ENCODE measurements around the gene SDC3.
"Not testable (repeated sequence)": the region's sequence is repeated elsewhere in the genome, so short reads cannot be mapped to it uniquely, and the experiment has no call there.

SDC3 gene

GRCh38 chr1:30872033-30872947 lies 36.3 kb downstream of the SDC3 start:
- no peak for TF ChIP-seq JUND (IDR thresholded peaks at IDR 0.05; ENCODE audit: low read depth)
- no peak for DNase-seq (ENCODE audit: low read depth in 1 of 2, low spot score in 1 of 2)

GRCh38 chr1:30871276-30871871 lies 37.2 kb downstream of the SDC3 start:
- in situ Hi-C loops (cut with HindIII; ENCODE audit: low pct_unique_long_range_greater_than_20kb, low sequenced_read_pairs): no loop called here
- no peak for TF ChIP-seq JUND (IDR thresholded peaks at IDR 0.05; ENCODE audit: low read depth)
- DNase-seq (ENCODE audit: low read depth in 1 of 2, low spot score in 1 of 2): no peak

More at GRCh38 chr1:30872033-30872947, 36.3 kb downstream of the SDC3 start:
- in situ Hi-C loops (cut with HindIII; ENCODE audit: low pct_unique_long_range_greater_than_20kb, low sequenced_read_pairs): no loop called here

GRCh38 chr1:30870656-30871055 lies 37.9 kb downstream of the SDC3 start:
- TF ChIP-seq JUND (IDR thresholded peaks at IDR 0.05; ENCODE audit: low read depth): no peak
- in situ Hi-C loops (cut with HindIII; ENCODE audit: low pct_unique_long_range_greater_than_20kb, low sequenced_read_pairs): no loop called here
- DNase-seq (ENCODE audit: low read depth in 1 of 2, low spot score in 1 of 2): no peak

DNA sequence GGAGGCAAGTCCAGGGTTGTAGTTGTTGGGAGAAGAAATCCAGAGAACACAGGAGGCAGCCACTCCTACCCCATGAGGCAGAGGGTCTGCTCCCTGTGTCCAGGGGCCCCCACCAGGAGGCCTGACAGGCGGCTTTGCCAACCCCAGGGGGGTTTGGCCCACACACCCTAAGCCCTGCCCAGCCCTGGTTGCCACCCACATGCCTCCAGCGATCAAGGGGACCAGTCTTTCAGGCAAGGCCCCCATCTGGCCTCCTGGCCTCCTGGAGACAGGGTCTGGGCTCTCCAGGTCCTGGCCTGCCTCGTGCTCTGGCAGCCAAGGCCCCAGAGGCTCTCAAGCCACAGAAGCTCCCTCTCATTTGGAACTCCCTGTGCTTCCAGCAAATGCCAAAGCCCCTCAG lies 38.5 kb downstream of the SDC3 start:
- TF ChIP-seq JUND (IDR thresholded peaks at IDR 0.05; ENCODE audit: low read depth): no peak
- DNase-seq (ENCODE audit: low read depth in 1 of 2, low spot score in 1 of 2): no peak
- in situ Hi-C loops (cut with HindIII; ENCODE audit: low pct_unique_long_range_greater_than_20kb, low sequenced_read_pairs): no loop called here

- in situ Hi-C loops (cut with HindIII; ENCODE audit: low pct_unique_long_range_greater_than_20kb, low sequenced_read_pairs): no loop called here
- DNase-seq (ENCODE audit: low read depth in 1 of 2, low spot score in 1 of 2): no peak
- TF ChIP-seq JUND (IDR thresholded peaks at IDR 0.05; ENCODE audit: low read depth): no peak
Observed at GRCh38 chr1:30868833-30869435, 39.6 kb downstream of the SDC3 start.

GRCh38 chr1:30868057-30868456 lies 40.5 kb downstream of the SDC3 start:
- in situ Hi-C loops (cut with HindIII; ENCODE audit: low pct_unique_long_range_greater_than_20kb, low sequenced_read_pairs); DNase-seq (ENCODE audit: low read depth in 1 of 2, low spot score in 1 of 2): not testable (repeated sequence)

- in situ Hi-C loops (cut with HindIII; ENCODE audit: low pct_unique_long_range_greater_than_20kb, low sequenced_read_pairs): no loop called here
Observed at GRCh38 chr1:30867537-30867936, 41.0 kb downstream of the SDC3 start.

DNA sequence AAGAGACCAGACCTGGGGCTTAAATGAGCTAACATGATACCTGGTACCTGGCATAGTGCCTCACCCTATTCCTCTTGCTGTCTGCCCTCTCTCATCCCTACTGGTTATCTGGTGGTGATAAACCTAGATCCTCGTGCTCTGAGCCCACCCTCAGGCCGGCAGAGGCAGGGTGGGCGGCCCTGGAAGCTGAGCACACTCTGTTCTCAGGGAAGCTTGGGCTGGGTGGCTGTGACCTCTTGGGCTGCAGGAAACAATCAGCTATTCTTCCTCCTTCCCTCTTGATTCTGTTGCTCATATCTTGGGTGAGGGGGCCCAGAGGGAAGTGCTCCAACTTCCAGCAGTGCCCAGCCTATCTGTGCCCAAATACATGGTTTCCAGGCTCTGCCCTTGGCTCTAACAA lies 42.0 kb downstream of the SDC3 start:
- in situ Hi-C loops (cut with HindIII; ENCODE audit: low pct_unique_long_range_greater_than_20kb, low sequenced_read_pairs): no loop called here
- no peak for DNase-seq (ENCODE audit: low read depth in 1 of 2, low spot score in 1 of 2)
- TF ChIP-seq JUND (IDR thresholded peaks at IDR 0.05; ENCODE audit: low read depth): no peak

More at GRCh38 chr1:30867537-30867936, 41.0 kb downstream of the SDC3 start:
- TF ChIP-seq JUND (IDR thresholded peaks at IDR 0.05; ENCODE audit: low read depth): no peak
- DNase-seq (ENCODE audit: low read depth in 1 of 2, low spot score in 1 of 2): no peak

DNA sequence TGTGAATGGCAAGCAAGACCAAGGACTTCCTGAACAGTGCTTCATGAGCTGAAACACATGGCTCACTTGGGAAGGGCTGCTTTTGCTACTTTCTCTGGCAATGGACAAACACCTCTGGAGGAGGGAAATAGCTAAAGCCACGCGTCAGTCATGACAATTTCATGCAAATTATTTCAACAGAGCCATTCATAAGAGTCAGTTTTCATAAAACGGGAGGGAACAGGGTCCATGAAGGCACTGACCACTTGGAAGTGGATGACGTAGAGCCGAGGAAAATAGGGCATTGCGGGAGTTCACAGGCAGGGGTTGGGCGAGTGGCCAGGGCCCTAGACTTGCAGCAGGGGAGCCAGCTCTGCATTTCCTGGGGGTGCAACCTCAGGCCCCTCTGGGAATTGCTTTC lies 43.9 kb downstream of the SDC3 start:
- no peak for TF ChIP-seq JUND (IDR thresholded peaks at IDR 0.05; ENCODE audit: low read depth)
- no peak for DNase-seq (ENCODE audit: low read depth in 1 of 2, low spot score in 1 of 2)
- in situ Hi-C loops (cut with HindIII; ENCODE audit: low pct_unique_long_range_greater_than_20kb, low sequenced_read_pairs): no loop called here

DNA sequence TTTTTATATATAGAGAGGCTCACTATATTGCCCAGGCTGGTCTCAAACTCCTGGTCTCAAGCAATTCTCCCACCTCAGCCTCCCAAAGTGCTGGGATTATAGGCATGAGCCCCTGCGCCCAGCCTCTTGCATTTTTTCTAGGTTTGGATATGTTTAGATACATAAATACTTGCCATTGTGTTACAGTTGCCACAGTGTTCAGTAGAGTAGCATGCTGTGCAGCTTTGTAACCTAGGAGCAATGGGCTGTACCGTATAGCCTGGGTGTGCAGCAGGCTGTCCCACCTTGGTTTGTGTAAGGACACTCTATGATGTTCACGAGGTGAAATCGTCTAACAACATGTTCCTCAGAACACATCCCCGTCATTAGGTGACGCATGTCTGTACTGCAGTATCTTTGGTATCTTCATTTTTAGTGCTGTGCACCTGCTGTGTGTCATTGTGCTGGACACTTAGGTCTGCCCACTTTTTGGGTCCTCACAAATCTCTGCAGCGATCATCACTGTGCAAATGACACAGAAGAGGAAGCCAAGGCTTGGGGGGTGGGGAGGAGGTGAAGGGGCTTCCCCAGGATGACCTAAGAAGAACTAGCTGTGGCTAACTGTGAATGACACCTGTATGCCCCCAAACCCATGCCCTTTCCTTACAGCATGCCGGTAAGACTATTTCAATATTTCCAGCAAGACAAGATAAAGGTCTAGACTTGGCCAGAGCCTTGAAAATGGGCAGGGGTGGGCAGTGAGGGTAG lies 44.5 kb downstream of the SDC3 start:
- TF ChIP-seq JUND (IDR thresholded peaks at IDR 0.05; ENCODE audit: low read depth): no peak
- in situ Hi-C loops (cut with HindIII; ENCODE audit: low pct_unique_long_range_greater_than_20kb, low sequenced_read_pairs): no loop called here
- DNase-seq (ENCODE audit: low read depth in 1 of 2, low spot score in 1 of 2): no peak

- in situ Hi-C loops (cut with HindIII; ENCODE audit: low pct_unique_long_range_greater_than_20kb, low sequenced_read_pairs): no loop called here
- DNase-seq (ENCODE audit: low read depth in 1 of 2, low spot score in 1 of 2): no peak
- no peak for TF ChIP-seq JUND (IDR thresholded peaks at IDR 0.05; ENCODE audit: low read depth)
Observed at GRCh38 chr1:30860320-30860652, 48.3 kb downstream of the SDC3 start.

DNA sequence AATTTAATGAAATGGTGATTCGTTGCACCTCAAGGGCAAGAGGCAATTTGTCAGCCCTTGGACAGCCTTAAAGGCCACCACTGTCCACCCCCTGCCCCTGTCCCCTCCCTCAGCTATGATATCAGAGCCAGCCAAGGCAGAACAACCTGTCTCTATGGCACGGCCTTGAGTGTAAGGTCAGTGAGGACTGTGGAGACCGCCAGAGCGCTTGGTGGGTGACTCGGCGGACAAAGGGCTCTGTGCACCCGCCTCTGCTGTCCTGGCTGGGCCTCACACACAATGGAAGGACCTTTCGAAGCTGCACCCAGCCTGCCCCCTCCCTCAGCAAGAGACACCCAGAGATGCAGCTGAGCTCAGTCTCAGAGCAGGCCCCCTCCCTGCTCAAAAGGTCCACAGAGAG lies 50.6 kb downstream of the SDC3 start:
- TF ChIP-seq JUND (IDR thresholded peaks at IDR 0.05; ENCODE audit: low read depth): no peak
- DNase-seq (ENCODE audit: low read depth in 1 of 2, low spot score in 1 of 2): no peak
- in situ Hi-C loops (cut with HindIII; ENCODE audit: low pct_unique_long_range_greater_than_20kb, low sequenced_read_pairs): no loop called here
